B cell (primary cell): ENCODE data around the gene SAMD4A. TPM values are rescaled to one million over a fixed set of nuclear protein-coding genes. Genes with fewer than 3 reads are reported as not detected.

Source experiments
- ATAC-seq: fragments of 200-7000 bp; cut with Tn5 transposase; one replicate; pipeline ENCODE4 v1.10.0; 2021; ENCODE audit warnings: low read depth, mild to moderate bottlenecking, moderate number of reproducible peaks, moderate library complexity
- CTCF ChIA-PET: fragments of 350-600 bp; sonication (Branson Sonifier 250); formaldehyde crosslinking; loops from one replicate; lab custom pipeline; 2021; ENCODE audit warnings: antibody characterized with exemption, inconsistent platforms; lab: Charles Lee
- POLR2A ChIA-PET: fragments of 350-600 bp; sonication (Branson Sonifier 250); formaldehyde crosslinking; loops from one replicate; lab custom pipeline; 2021; ENCODE audit warnings: antibody characterized with exemption; lab: Charles Lee
- DNase-seq: peaks from one replicate; pipeline ENCODE4 v3.0.0; 2013
- H2AFZ ChIP-seq: 2 replicates; pipeline ENCODE4 v1.6.1; 2012; ENCODE audit warnings: mild to moderate bottlenecking, low read depth, low read length; ENCODE audit not compliant: insufficient read depth, poor library complexity, severe bottlenecking
- H3K27ac ChIP-seq, 2 donors: 1 replicate in 1 of 2; 2 replicates in 1 of 2; pipeline ENCODE4 v1.5.1; 2012 to 2013; ENCODE audit warnings: low read length in 2 of 2, mild to moderate bottlenecking in 2 of 2, moderate library complexity in 1 of 2
- H3K27me3 ChIP-seq, 4 experiments: fragments of 200-600 bp in 1 of 4; sonication (generic) in 1 of 4; replicated peaks in 1 of 4; 1 replicate in 2 of 4; 2 replicates in 2 of 4; pipeline versions ENCODE4 v1.6.1 to v1.7.0; 2013 to 2016; ENCODE audit warnings: low read length in 3 of 4, mild to moderate bottlenecking in 2 of 4, mixed read lengths in 1 of 4, moderate library complexity in 1 of 4; ENCODE audit not compliant: insufficient read depth in 4 of 4, control insufficient read depth in 3 of 4; ENCODE audit errors: control extremely low read depth in 1 of 4
- H3K36me3 ChIP-seq, 2 experiments: replicated peaks in 1 of 2; 1 replicate in 1 of 2; 2 replicates in 1 of 2; pipeline versions ENCODE4 v1.6.1 to v1.7.1; 2013; ENCODE audit warnings: low read length in 1 of 2; ENCODE audit not compliant: insufficient read depth in 2 of 2, control insufficient read depth in 1 of 2; ENCODE audit errors: control extremely low read depth in 1 of 2, extremely low read depth in 1 of 2
- H3K4me1 ChIP-seq, 2 donors: fragments of 200-600 bp in 1 of 2; sonication (generic) in 1 of 2; 1 replicate in 1 of 2; 2 replicates in 1 of 2; pipeline versions ENCODE4 v1.5.1 to v1.6.1; 2013 to 2017; ENCODE audit warnings: low read length in 2 of 2; ENCODE audit not compliant: control insufficient read depth in 2 of 2, insufficient read depth in 2 of 2
- H3K4me2 ChIP-seq: replicated peaks from 2 replicates; pipeline ENCODE3; 2012; ENCODE audit warnings: mild to moderate bottlenecking, low read depth, low read length; ENCODE audit not compliant: poor library complexity, severe bottlenecking
- H3K4me3 ChIP-seq, 5 experiments: fragments of 200-600 bp in 1 of 5; sonication (generic) in 1 of 5; 1 replicate in 3 of 5; 2 replicates in 2 of 5; pipeline versions ENCODE4 v1.5.1 to v1.7.0; 2011 to 2016; ENCODE audit warnings: low read length in 4 of 5, mild to moderate bottlenecking in 4 of 5, low read depth in 2 of 5, control low read depth in 1 of 5, moderate library complexity in 1 of 5; ENCODE audit not compliant: insufficient read depth in 1 of 5; ENCODE audit errors: control extremely low read depth in 1 of 5, extremely low read depth in 1 of 5
- H3K79me2 ChIP-seq: fragments of 200-600 bp; sonication (generic); one replicate; pipeline ENCODE4 v1.6.0; 2016; ENCODE audit warnings: low read length; ENCODE audit not compliant: control insufficient read depth, insufficient read depth
- H3K9ac ChIP-seq: fragments of 200-600 bp; sonication (generic); 2 replicates; pipeline ENCODE4 v1.6.1; 2017; ENCODE audit warnings: mild to moderate bottlenecking, low read length, moderate library complexity
- H3K9me3 ChIP-seq, 3 donors: one replicate each; pipeline versions ENCODE4 v1.6.1 to v1.7.1; 2013; ENCODE audit warnings: low read length in 2 of 3; ENCODE audit not compliant: control insufficient read depth in 2 of 3, insufficient read depth in 1 of 3; ENCODE audit errors: control extremely low read depth in 1 of 3
- H4K20me1 ChIP-seq: 2 replicates; pipeline ENCODE4 v1.6.0; 2012; ENCODE audit warnings: mild to moderate bottlenecking, low read length; ENCODE audit not compliant: insufficient read depth, control insufficient read depth, poor library complexity, severe bottlenecking
- H3K27ac Mint-ChIP-seq: one replicate; pipeline ENCODE4 v1.8.0; 2021; ENCODE audit warnings: mixed read lengths
- H3K27me3 Mint-ChIP-seq: one replicate; pipeline ENCODE4 v1.8.0; 2021; ENCODE audit warnings: mixed read lengths
- H3K4me1 Mint-ChIP-seq: one replicate; pipeline ENCODE4 v1.8.0; 2021; ENCODE audit warnings: mixed read lengths
- H3K4me3 Mint-ChIP-seq: one replicate; pipeline ENCODE4 v1.8.0; 2021; ENCODE audit warnings: mixed read lengths
- H3K9me3 Mint-ChIP-seq: one replicate; pipeline ENCODE4 v1.8.0; 2022; ENCODE audit warnings: mixed read lengths; ENCODE audit not compliant: insufficient read depth
- CTCF ChIP-seq: fragments of 200-600 bp; IDR thresholded peaks from one replicate; pipeline ENCODE4 v1.8.0; 2022; ENCODE audit warnings: antibody characterized with exemption, mild to moderate bottlenecking
- EZH2 ChIP-seq: IDR thresholded peaks from 2 replicates; pipeline ENCODE4 v1.6.1; 2012; ENCODE audit warnings: borderline replicate concordance, low read depth, mild to moderate bottlenecking, moderate library complexity, low read length; ENCODE audit not compliant: insufficient read depth, poor library complexity, severe bottlenecking
- WGBS: methylation state at CpG from one replicate; pipeline ENCODE4 v1.1.5; 2013; ENCODE audit warnings: missing lambda C conversion rate; ENCODE audit not compliant: insufficient coverage; 5-methylcytosine and 5-hydroxymethylcytosine counted together
- intact Hi-C: fragments of 100-400 bp; cut with micrococcal nuclease; formaldehyde crosslinking; loops from one replicate; pipeline ENCODE4 v1.10.0; 2022
- polyA plus RNA-seq: library from polyadenylated mRNA; depleted of rRNA; stranded (reverse); fragments of >200 nt; gene quantifications from 2 replicates; pipeline ENCODE4 v1.2.3, GENCODE V29; 2012
- total RNA-seq, 2 donors: library from RNA; stranded (reverse); fragments of 120-200 nt in 1 of 2; gene quantifications; 1 replicate in 1 of 2; 2 replicates in 1 of 2; pipeline versions ENCODE4 v1.2.3 to v1.2.4, GENCODE V29; 2013 to 2022

SAMD4A gene
- total and polyA plus RNA-seq, 2 donors (not counting 1 experiment from before 2014, with no cell fraction given), result 5.7 to 13.7 TPM

GRCh38 chr14:54728700-54729527 lies 162.0 kb downstream of the SAMD4A start:
- Histone ChIP-seq H4K20me1 (no peaks in the 10 kb centered on the region), H3K4me2 (no peak overlapping the region), H3K4me3 (no peak overlapping the region), H3K27me3 (no peaks in the 10 kb centered on the region), H3K9ac (no peak overlapping the region), H3K9me3 (no peaks in the 10 kb centered on the region), H3K27ac (peak overlapping the region in 1 of 2 donors; percentile 71), H3K4me1 (peaks cover 15 to 20% of the 10 kb centered on the region in 2 donors), H3K79me2 (peaks cover 7% of the 10 kb centered on the region), H2AFZ (peak overlapping the region; percentile 48), H3K36me3 (no peaks in the 10 kb centered on the region)
- Mint-ChIP-seq H3K4me3 (no peak overlapping the region), H3K27ac (peak overlapping the region; percentile 47), H3K27me3 (no peaks in the 10 kb centered on the region), H3K9me3 (no peaks in the 10 kb centered on the region), H3K4me1 (peaks cover 18% of the 10 kb centered on the region)
- 98% methylated on average over 4 of the region's 9 CpGs for WGBS
- intact Hi-C loops, result no loop called here
- no peak for DNase-seq
- no peak for ATAC-seq
- POLR2A ChIA-PET, result no interaction called here
- TF ChIP-seq EZH2, result no peak
- no peak for TF ChIP-seq CTCF
- CTCF ChIA-PET, result interaction anchor here (0.7 to 3.6 kb wide), 5 partner anchors 46 to 331 kb away, joined by 3 to 20 read pairs (median 7); partner anchors contain the start of gene SAMD4A
